Tibial nerve (tissue), 4 donors: ENCODE measurements around the gene SRP9. TPM values are rescaled to one million over a fixed set of nuclear protein-coding genes. Genes with fewer than 3 reads are reported as not detected.
"Not testable (repeated sequence)": the region's sequence is repeated elsewhere in the genome, so short reads cannot be mapped to it uniquely, and the experiment has no call there.

Source experiments
- DNase-seq, 2 donors: peaks; one replicate each; pipeline ENCODE4 v3.0.0-alpha.2; 2019; ENCODE audit warnings: low spot score in 2 of 2
- H3K27ac ChIP-seq, 4 donors: fragments of 200-600 bp; sonication (generic) in 3 of 4; one replicate each; pipeline ENCODE4 v1.5.1; 2017 to 2019; ENCODE audit warnings: mild to moderate bottlenecking in 1 of 4
- H3K27me3 ChIP-seq, 2 donors: fragments of 200-600 bp; sonication (generic) in 1 of 2; one replicate each; pipeline versions ENCODE4 v1.5.1 to v1.6.0; 2017 to 2019
- H3K36me3 ChIP-seq, 3 donors: fragments of 200-600 bp; sonication (generic); one replicate each; pipeline ENCODE4 v1.5.1; 2018 to 2019
- H3K4me1 ChIP-seq, 4 donors: fragments of 200-600 bp; sonication (generic) in 3 of 4; one replicate each; pipeline ENCODE4 v1.5.1; 2017 to 2019
- H3K4me3 ChIP-seq, 4 donors: fragments of 200-600 bp; sonication (generic) in 3 of 4; one replicate each; pipeline ENCODE4 v1.5.1; 2017 to 2019; ENCODE audit warnings: mild to moderate bottlenecking in 1 of 4, moderate library complexity in 1 of 4
- H3K9me3 ChIP-seq, 4 donors: fragments of 200-600 bp; sonication (generic) in 3 of 4; one replicate each; pipeline ENCODE4 v1.5.1; 2017 to 2019
- EP300 ChIP-seq, 2 donors: sonication (generic); formaldehyde crosslinking; IDR thresholded peaks; one replicate each; pipeline ENCODE4 v1.6.1; 2017; ENCODE audit warnings: antibody characterized with exemption in 2 of 2, mild to moderate bottlenecking in 1 of 2
- POLR2A ChIP-seq, 2 donors: fragments of 450-650 bp; IDR thresholded peaks; one replicate each; pipeline ENCODE4 v1.6.1; 2017; ENCODE audit warnings: antibody characterized with exemption in 2 of 2, mild to moderate bottlenecking in 2 of 2, moderate library complexity in 2 of 2
- WGBS, 2 donors: methylation state at CpG; one replicate each; pipeline ENCODE4 v1.1.5; 2018; 5-methylcytosine and 5-hydroxymethylcytosine counted together
- total RNA-seq, 4 donors: library from RNA; depleted of rRNA; stranded (reverse); fragments of >200 nt; gene quantifications; one replicate each; pipeline ENCODE4 v1.1.0, GENCODE V29; 2016
- TF ChIP-seq, protein P1 (sequence below), 5 experiments: fragments of 200-600 bp in 3 of 5; fragments of 450-650 bp in 2 of 5; sonication (generic) in 3 of 5; IDR thresholded peaks; one replicate each; pipeline ENCODE4 v1.5.1; 2016 to 2019; ENCODE audit warnings: antibody characterized with exemption in 5 of 5, mild to moderate bottlenecking in 3 of 5, moderate library complexity in 2 of 5

The SRP9 gene
- total RNA-seq, 4 donors from 2014 or later = 130 to 178 (median 146) TPM

DNA sequence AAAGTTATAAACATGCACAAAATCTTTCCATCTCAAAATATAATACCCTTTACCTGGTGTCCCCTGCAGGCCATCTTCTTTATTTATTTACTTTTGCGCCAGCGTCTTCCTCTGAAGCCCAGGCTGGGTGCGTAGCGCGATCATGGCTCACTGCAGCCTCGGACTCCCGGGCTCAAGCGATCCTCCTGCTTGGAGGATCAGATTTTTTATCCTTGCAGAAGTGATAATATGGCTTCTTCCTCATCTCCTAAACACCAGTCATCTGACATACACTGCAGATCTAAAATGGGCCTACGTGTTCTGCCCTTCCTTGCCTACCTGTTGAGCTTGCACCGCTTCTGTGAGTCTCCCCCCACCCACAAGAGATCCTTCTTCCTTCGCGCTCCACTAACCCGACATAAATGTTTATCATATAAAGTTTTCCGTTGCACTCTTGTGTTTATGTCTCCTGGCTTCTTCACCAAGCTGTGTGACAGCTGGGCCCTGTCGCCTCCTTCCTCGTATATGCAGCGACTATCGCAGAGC lies 506 bp upstream of the SRP9 start:
- peak overlapping the region; percentile 21 to 85 (median 64) for H3K4me3 ChIP-seq
- TF ChIP-seq EP300 (IDR thresholded peaks at IDR 0.05) (no peak), POLR2A (IDR thresholded peaks at IDR 0.05) (no peak)
- TF ChIP-seq, protein P1, sequence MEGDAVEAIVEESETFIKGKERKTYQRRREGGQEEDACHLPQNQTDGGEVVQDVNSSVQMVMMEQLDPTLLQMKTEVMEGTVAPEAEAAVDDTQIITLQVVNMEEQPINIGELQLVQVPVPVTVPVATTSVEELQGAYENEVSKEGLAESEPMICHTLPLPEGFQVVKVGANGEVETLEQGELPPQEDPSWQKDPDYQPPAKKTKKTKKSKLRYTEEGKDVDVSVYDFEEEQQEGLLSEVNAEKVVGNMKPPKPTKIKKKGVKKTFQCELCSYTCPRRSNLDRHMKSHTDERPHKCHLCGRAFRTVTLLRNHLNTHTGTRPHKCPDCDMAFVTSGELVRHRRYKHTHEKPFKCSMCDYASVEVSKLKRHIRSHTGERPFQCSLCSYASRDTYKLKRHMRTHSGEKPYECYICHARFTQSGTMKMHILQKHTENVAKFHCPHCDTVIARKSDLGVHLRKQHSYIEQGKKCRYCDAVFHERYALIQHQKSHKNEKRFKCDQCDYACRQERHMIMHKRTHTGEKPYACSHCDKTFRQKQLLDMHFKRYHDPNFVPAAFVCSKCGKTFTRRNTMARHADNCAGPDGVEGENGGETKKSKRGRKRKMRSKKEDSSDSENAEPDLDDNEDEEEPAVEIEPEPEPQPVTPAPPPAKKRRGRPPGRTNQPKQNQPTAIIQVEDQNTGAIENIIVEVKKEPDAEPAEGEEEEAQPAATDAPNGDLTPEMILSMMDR (IDR thresholded peaks at IDR 0.05) = no peak
- WGBS, 2 donors = 23 to 24% methylated on average over 18 of the region's 18 CpGs
- peaks cover 0 to 1% (median 0%) of the 10 kb centered on the region in 3 donors for H3K36me3 ChIP-seq
- no peak for DNase-seq
- no peaks in the 10 kb centered on the region for H3K9me3 ChIP-seq
- peak overlapping the region; percentile 76 to 96 (median 96) for H3K27ac ChIP-seq
- peaks cover 0 to 64% (median 35%) of the 10 kb centered on the region in 4 donors for H3K4me1 ChIP-seq
- H3K27me3 ChIP-seq = no peaks in the 10 kb centered on the region

DNA sequence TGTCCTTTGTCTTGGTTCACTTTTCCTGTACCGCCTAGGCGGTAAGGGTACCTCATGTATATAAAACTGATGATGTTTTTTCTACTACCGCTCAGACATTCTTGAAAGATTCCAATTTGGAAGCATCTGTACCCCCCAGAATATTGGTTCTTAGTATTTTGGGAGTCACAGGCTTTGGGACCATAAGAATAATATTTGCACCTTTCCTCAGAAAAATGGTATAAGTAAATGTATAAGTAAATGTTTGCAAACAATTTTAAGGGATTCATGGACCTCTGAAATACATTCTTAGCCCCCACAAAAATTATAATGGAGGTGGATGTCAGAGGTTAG lies 677 bp downstream of the SRP9 start:
- WGBS, 2 donors = 0% methylated on average over 3 of the region's 3 CpGs

DNA sequence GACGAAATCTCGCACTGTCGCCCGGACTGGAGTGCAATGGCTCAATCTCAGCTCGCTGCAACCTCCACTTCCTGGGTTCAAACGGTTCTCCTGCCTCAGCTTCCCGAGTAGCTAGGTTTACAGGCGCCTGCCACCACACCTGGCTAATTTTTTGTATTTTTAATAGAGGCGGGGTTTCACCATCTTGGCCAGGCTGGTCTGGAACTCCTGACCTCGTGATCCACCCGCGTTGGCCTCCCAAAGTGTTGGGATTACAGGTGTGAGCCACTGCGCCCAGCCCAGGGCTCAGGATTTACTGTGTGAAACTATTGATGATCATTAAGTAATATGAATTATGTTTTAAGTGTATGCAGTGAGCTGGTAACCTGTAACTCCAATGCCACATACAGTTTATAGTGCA lies 1.5 kb downstream of the SRP9 start:
- Histone ChIP-seq H3K36me3 (peaks cover 0 to 11% (median 4%) of the 10 kb centered on the region in 3 donors), H3K27ac (peak overlapping the region in 2 of 4 donors; percentile 96), H3K4me1 (peaks cover 0 to 67% (median 32%) of the 10 kb centered on the region in 4 donors), H3K4me3 (peak overlapping the region in 3 of 4 donors; percentile 47 to 85 (median 80))
- not testable (repeated sequence) for DNase-seq, H3K27me3 ChIP-seq, H3K9me3 ChIP-seq
- 53 to 67% methylated on average over 13 of the region's 13 CpGs for WGBS, 2 donors

More for the DNA sequence above, 677 bp downstream of the SRP9 start:
- Histone ChIP-seq H3K4me3 (peak overlapping the region; percentile 47 to 90 (median 82)), H3K36me3 (peaks cover 0 to 6% (median 0%) of the 10 kb centered on the region in 3 donors), H3K27me3 (no peaks in the 10 kb centered on the region), H3K9me3 (no peaks in the 10 kb centered on the region), H3K27ac (peak overlapping the region; percentile 76 to 96 (median 96)), H3K4me1 (peaks cover 0 to 64% (median 32%) of the 10 kb centered on the region in 4 donors)
- TF ChIP-seq EP300 (IDR thresholded peaks at IDR 0.05) = no peak
- TF ChIP-seq, protein P1 (IDR thresholded peaks at IDR 0.05) = no peak
- TF ChIP-seq POLR2A (IDR thresholded peaks at IDR 0.05) = no peak
- no peak for DNase-seq

DNA sequence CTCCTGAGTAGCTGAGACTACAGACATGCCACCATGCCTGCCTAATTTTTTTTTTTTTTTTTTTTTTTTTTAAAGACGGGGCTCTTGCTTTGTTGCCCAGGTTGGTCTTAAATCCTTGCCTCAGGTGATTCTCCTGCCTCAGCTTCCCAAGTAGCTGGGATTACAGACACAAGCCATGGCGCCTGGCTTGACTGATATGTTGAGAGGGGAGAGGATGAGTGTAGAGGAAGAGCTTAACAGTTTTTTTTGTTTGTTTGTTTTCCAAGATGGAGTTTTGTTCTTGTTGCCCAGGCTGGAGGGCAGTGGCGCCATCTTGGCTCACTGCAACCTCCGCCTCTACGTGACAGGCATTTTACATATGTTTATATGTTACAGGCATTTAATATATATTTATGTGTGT lies 2.5 kb downstream of the SRP9 start:
- H3K4me1 ChIP-seq = peaks cover 0 to 66% (median 32%) of the 10 kb centered on the region in 4 donors
- no peak overlapping the region for H3K4me3 ChIP-seq
- 93% methylated on average over 5 of the region's 5 CpGs for WGBS, 2 donors
- peaks cover 0 to 20% (median 4%) of the 10 kb centered on the region in 3 donors for H3K36me3 ChIP-seq
- no peaks in the 10 kb centered on the region for H3K27me3 ChIP-seq
- no peak overlapping the region for H3K27ac ChIP-seq
- TF ChIP-seq, protein P1 (IDR thresholded peaks at IDR 0.05) = no peak
- no peak for TF ChIP-seq EP300 (IDR thresholded peaks at IDR 0.05)
- DNase-seq = no peak
- no peaks in the 10 kb centered on the region for H3K9me3 ChIP-seq

DNA sequence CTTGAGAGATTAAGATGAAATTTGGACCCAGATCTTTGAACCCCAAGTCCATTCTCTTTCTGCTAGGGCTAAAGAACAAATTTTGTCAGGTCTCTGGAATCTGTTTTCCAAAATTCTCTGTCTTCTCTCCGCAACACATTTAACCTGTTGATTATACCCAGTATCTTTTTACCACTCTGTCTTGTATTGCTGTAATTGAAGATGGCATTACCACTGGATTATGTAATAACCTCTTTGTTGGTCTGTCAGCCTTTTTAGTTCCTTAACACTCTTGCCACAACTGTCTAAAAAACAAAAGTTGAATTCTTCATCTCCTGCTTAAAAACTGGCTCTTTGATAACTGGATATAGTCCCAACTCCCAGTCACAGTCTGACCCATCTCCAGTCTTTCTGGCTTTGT lies 3.0 kb downstream of the SRP9 start:
- DNase-seq = no peak
- H3K27ac ChIP-seq = no peak overlapping the region
- no peaks in the 10 kb centered on the region for H3K9me3 ChIP-seq
- H3K4me3 ChIP-seq = no peak overlapping the region
- TF ChIP-seq POLR2A (IDR thresholded peaks at IDR 0.05) = no peak
- TF ChIP-seq EP300 (IDR thresholded peaks at IDR 0.05) = no peak
- TF ChIP-seq, protein P1 (IDR thresholded peaks at IDR 0.05) = no peak
- peaks cover 0 to 66% (median 32%) of the 10 kb centered on the region in 4 donors for H3K4me1 ChIP-seq
- H3K36me3 ChIP-seq = peaks cover 0 to 25% (median 8%) of the 10 kb centered on the region in 3 donors
- 92 to 94% methylated on average over 1 of the region's 1 CpG for WGBS, 2 donors
- H3K27me3 ChIP-seq = no peaks in the 10 kb centered on the region

DNA sequence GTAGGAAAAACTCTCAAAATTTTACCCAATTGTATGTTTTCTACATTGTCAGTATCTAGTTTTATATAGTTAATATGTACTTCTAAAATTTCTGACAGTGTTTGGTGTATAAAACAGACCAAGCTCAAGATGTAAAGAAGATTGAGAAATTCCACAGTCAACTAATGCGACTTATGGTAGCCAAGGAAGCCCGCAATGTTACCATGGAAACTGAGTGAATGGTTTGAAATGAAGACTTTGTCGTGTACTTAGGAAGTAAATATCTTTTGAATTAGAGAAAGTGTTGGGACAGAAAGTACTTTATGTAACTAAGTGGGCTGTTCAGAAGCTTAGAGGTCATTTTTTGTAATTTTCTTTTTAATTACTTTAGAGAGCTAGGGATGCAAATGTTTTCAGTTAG lies 11.5 kb downstream of the SRP9 start:
- H3K9me3 ChIP-seq, DNase-seq, H3K27me3 ChIP-seq, H3K4me3 ChIP-seq: not testable (repeated sequence)
- WGBS, 2 donors = 66 to 72% methylated on average over 3 of the region's 3 CpGs
- peaks cover 0 to 73% (median 22%) of the 10 kb centered on the region in 3 donors for H3K36me3 ChIP-seq
- peak overlapping the region in 1 of 4 donors; percentile 28 for H3K27ac ChIP-seq
- H3K4me1 ChIP-seq = peaks cover 0 to 16% (median 0%) of the 10 kb centered on the region in 4 donors
